Adrenal gland (tissue), 12 donors: ENCODE measurements around the gene FOCAD. TPM values are rescaled to one million over a fixed set of nuclear protein-coding genes. Genes with fewer than 3 reads are reported as not detected.

Experiments
- DNase-seq, 7 donors: peaks; one replicate each; pipeline ENCODE4 v3.0.0-alpha.2; 2019 to 2020
- H3K27ac ChIP-seq, 5 donors: fragments of 200-600 bp; sonication (generic) in 4 of 5; 1 replicate in 3 of 5; 2 replicates in 2 of 5; pipeline versions ENCODE4 v1.5.1 to v1.8.0; 2016 to 2020; ENCODE audit warnings: mild to moderate bottlenecking in 1 of 5
- H3K27me3 ChIP-seq: fragments of 200-600 bp; 2 replicates; pipeline ENCODE4 v1.8.0; 2021
- H3K36me3 ChIP-seq, 2 donors: fragments of 200-600 bp; replicated peaks in 1 of 2; 1 replicate in 1 of 2; 2 replicates in 1 of 2; pipeline versions ENCODE4 v1.5.1 to v1.8.0; 2018 to 2022
- H3K4me1 ChIP-seq, 2 donors: fragments of 200-600 bp; replicated peaks in 1 of 2; 1 replicate in 1 of 2; 2 replicates in 1 of 2; pipeline versions ENCODE4 v1.5.1 to v1.8.0; 2018 to 2021
- H3K4me3 ChIP-seq, 4 donors: fragments of 200-600 bp; sonication (generic) in 3 of 4; one replicate each; pipeline ENCODE4 v1.5.1; 2016 to 2018
- H3K9me3 ChIP-seq, 3 donors: fragments of 200-600 bp; sonication (generic) in 1 of 3; replicated peaks in 1 of 3; 1 replicate in 2 of 3; 2 replicates in 1 of 3; pipeline versions ENCODE4 v1.5.1 to v1.8.0; 2016 to 2021
- POLR2A ChIP-seq, 2 donors: fragments of 450-650 bp; IDR thresholded peaks; one replicate each; pipeline ENCODE4 v1.6.1; 2017; ENCODE audit warnings: antibody characterized with exemption in 2 of 2, mild to moderate bottlenecking in 2 of 2, moderate library complexity in 1 of 2
- WGBS, 4 donors: extraction: QIAGEN DNeasy Blood & Tissue Kit in 2 of 4; methylation state at CpG; one replicate each; pipeline versions ENCODE4 v1.1.5 to v1.1.7; 2013 to 2017; 5-methylcytosine and 5-hydroxymethylcytosine counted together
- intact Hi-C, 2 donors: fragments of 100-400 bp; cut with DNase I; formaldehyde crosslinking; loops; one replicate each; pipeline versions ENCODE4 v1.14.1 to v1.15.0; 2022 to 2023
- polyA plus RNA-seq, 3 donors: library from polyadenylated mRNA; stranded (reverse); fragments of 200-250 nt in 2 of 3; fragments of 350-450 nt in 1 of 3; fragmentation: Illumina TruSeq in 1 of 3; extraction: RNeasy Lipid Tissue Mini Kit (QIAGEN cat#74804) in 1 of 3; gene quantifications; one replicate each; pipeline ENCODE4 v1.2.3, GENCODE V29; 2013 to 2014
- total RNA-seq, 9 donors: library from RNA; depleted of rRNA in 4 of 9; stranded (reverse); fragments of >200 nt in 4 of 9; fragments of 120-200 nt in 1 of 9; fragmentation: NEBNext Ultra II Directional in 1 of 9; extraction: Animal tissue kit (Norgen Biotek cat#: 25700) in 1 of 9; gene quantifications; one replicate each; pipeline versions ENCODE4 v1.1.0 to v1.2.4, GENCODE V29; 2013 to 2023
- TF ChIP-seq, protein P1 (sequence below), 6 experiments: fragments of 450-650 bp in 4 of 6; fragments of 200-600 bp in 2 of 6; sonication (generic) in 1 of 6; IDR thresholded peaks; 1 replicate in 5 of 6; 2 replicates in 1 of 6; pipeline versions ENCODE4 v1.5.1 to v1.8.0; 2016 to 2021; ENCODE audit warnings: antibody characterized with exemption in 6 of 6, mild to moderate bottlenecking in 2 of 6, moderate library complexity in 1 of 6
- donor health status: healthy with polysubstance abuse.
- donor health status: Bipolar disorder and iron deficiency.
- donor health status: DM: yes; HTN: yes; CAD: no.
- donor health status: DM: no; HTN: no; CAD: no.
- donor health status: DM: no; HTN: no; CAD: no.
- donor health status: DM: yes; HTN: yes; CAD: no.

The FOCAD gene
- total and polyA plus RNA-seq, 12 donors, result 20.5 to 134 (median 59.7) TPM

DNA sequence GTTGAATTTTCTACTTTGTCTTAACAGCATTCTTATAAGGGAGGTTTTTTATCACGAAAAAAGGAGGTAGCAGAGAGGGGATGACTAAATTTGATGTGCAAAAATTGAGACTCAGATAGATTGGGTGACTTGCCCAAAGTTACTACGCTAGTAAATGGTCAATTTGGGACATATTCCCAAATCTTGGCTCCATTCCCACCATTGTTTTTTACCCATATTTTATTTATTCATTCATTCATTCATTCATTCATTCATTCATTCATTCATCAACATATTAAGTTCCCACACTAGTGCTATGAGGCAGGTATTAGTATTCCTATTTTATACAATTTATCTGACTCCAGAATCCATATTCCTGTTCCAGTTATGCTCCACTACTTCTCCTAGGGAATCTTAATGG is 261.8 kb downstream of the FOCAD start:
- intact Hi-C loops, result loop anchor here in 1 of 2 donors (10.0 kb wide), 2 partner anchors 321 to 591 kb away; partner anchors contain the start of gene MLLT3
- Histone ChIP-seq H3K4me1 (peaks cover 0 to 3% of the 10 kb centered on the region in 2 donors), H3K27me3 (no peaks in the 10 kb centered on the region), H3K27ac (no peak overlapping the region), H3K4me3 (no peak overlapping the region), H3K9me3 (no peaks in the 10 kb centered on the region), H3K36me3 (no peaks in the 10 kb centered on the region)
- TF ChIP-seq, protein P1, sequence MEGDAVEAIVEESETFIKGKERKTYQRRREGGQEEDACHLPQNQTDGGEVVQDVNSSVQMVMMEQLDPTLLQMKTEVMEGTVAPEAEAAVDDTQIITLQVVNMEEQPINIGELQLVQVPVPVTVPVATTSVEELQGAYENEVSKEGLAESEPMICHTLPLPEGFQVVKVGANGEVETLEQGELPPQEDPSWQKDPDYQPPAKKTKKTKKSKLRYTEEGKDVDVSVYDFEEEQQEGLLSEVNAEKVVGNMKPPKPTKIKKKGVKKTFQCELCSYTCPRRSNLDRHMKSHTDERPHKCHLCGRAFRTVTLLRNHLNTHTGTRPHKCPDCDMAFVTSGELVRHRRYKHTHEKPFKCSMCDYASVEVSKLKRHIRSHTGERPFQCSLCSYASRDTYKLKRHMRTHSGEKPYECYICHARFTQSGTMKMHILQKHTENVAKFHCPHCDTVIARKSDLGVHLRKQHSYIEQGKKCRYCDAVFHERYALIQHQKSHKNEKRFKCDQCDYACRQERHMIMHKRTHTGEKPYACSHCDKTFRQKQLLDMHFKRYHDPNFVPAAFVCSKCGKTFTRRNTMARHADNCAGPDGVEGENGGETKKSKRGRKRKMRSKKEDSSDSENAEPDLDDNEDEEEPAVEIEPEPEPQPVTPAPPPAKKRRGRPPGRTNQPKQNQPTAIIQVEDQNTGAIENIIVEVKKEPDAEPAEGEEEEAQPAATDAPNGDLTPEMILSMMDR (IDR thresholded peaks at IDR 0.05), result no peak
- TF ChIP-seq POLR2A (IDR thresholded peaks at IDR 0.05), result no peak
- no peak for DNase-seq
- 90 to 98% (median 92%) methylated on average over 2 of the region's 2 CpGs for WGBS, 4 donors

DNA sequence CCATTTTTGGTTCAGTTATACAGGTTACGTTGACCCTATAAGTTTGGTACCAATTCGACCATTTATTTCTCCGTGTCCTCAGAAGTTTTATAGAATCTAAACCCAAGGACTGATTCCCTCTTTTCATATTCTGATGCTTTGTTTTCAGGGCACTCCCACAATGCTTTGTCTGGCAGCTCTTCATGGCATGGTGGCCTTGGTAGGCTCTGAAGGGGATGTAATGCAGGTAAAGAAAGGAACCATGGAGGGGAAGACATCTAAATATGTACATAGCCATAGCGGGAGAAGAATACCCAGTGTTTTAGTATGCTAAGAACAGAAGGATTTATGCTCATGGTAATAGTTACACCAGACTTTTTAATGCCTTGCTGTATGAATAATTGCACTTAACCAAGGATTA is 264.6 kb downstream of the FOCAD start:
- Histone ChIP-seq H3K27me3 (no peaks in the 10 kb centered on the region), H3K4me1 (peaks cover 0 to 3% of the 10 kb centered on the region in 2 donors), H3K27ac (no peak overlapping the region), H3K9me3 (no peaks in the 10 kb centered on the region), H3K36me3 (peaks cover 0 to 5% of the 10 kb centered on the region in 2 donors), H3K4me3 (no peak overlapping the region)
- TF ChIP-seq POLR2A (IDR thresholded peaks at IDR 0.05), result no peak
- TF ChIP-seq, protein P1 (IDR thresholded peaks at IDR 0.05), result no peak
- intact Hi-C loops, result loop anchor here in 1 of 2 donors (10.0 kb wide), 2 partner anchors 324 to 594 kb away; partner anchors contain the start of gene MLLT3
- 86 to 93% (median 90%) methylated on average over 4 of the region's 4 CpGs for WGBS, 4 donors
- DNase-seq, result no peak

DNA sequence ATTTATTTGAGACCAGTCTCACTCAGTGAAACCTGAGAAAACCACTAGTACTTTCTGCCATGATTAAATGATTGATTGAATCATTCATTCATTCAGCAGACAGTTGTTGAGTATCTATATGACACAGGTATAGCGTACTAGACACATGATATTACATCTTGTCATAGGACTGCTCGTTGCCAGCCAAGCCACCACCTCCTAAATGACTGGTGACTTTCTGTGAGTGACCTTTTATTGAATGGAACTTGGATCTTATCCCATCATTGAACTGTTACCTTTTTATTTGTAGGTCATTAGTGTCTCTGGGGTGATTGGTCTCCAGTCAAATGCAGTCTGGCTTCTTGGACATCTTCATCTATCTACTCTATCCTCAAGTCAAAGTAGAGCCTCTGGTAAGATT is 266.6 kb downstream of the FOCAD start:
- Histone ChIP-seq H3K27ac (no peak overlapping the region), H3K4me3 (no peak overlapping the region), H3K36me3 (peaks cover 0 to 5% of the 10 kb centered on the region in 2 donors), H3K27me3 (no peaks in the 10 kb centered on the region), H3K9me3 (no peaks in the 10 kb centered on the region), H3K4me1 (peaks cover 0 to 3% of the 10 kb centered on the region in 2 donors)
- TF ChIP-seq POLR2A (IDR thresholded peaks at IDR 0.05), result no peak
- TF ChIP-seq, protein P1 (IDR thresholded peaks at IDR 0.05), result no peak
- WGBS, 4 donors, result 95 to 98% (median 96%) methylated on average over 2 of the region's 2 CpGs
- intact Hi-C loops, result no loop called here
- no peak for DNase-seq

DNA sequence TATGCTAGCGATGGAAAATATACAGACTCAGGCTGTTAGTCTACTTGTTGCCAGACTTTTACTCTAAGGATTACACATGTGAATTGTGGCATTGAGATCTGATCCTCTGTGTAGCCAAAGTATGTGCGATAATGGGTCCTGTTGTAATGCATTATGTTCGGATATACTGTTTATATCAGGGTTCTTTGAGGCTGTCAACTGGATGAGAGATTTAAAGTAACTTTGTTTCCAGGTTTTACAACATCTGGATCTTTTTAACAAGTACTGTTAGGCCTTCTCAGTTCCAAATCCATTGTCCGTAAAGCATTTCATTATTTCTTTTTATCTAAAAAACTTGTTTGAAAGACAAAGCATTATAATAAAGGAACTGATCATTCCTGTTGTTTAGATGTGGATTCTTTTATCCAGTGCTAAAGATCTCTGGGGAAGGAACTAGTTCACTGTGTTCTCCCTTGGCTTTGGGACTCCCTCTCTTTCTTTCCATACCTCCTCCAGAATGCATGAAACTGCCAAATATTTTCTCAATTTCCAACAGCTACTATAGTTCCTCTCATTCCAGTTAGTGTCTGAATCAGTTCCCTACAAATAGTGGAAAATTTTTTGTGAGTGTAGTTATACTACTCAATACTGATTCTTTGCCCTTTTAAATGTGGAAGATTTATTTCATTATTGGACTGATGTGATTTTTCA is 278.6 kb downstream of the FOCAD start:
- DNase-seq, result no peak
- no peak overlapping the region for H3K4me3 ChIP-seq
- H3K27ac ChIP-seq, result no peak overlapping the region
- intact Hi-C loops, result no loop called here
- no peaks in the 10 kb centered on the region for H3K9me3 ChIP-seq
- no peaks in the 10 kb centered on the region for H3K4me1 ChIP-seq
- no peaks in the 10 kb centered on the region for H3K36me3 ChIP-seq
- no peak for TF ChIP-seq POLR2A (IDR thresholded peaks at IDR 0.05)
- TF ChIP-seq, protein P1 (IDR thresholded peaks at IDR 0.05), result no peak
- no peaks in the 10 kb centered on the region for H3K27me3 ChIP-seq
- 88 to 96% (median 94%) methylated on average over 4 of the region's 4 CpGs for WGBS, 4 donors
